Activated CD8-positive, alpha-beta T cell treated with anti-CD3 and anti-CD28 coated beads for 36 hours (primary cell): ENCODE results near the gene DYDC2. TPM values are rescaled to one million over a fixed set of nuclear protein-coding genes. Genes with fewer than 3 reads are reported as not detected.

Experiments
- ATAC-seq: fragments of 200-7000 bp; cut with Tn5 transposase; one replicate; pipeline ENCODE4 v1.10.0; 2021; ENCODE audit warnings: mild to moderate bottlenecking, moderate library complexity
- CTCF ChIA-PET: fragments of 350-600 bp; sonication (Branson Sonifier 250); formaldehyde crosslinking; loops from one replicate; lab custom pipeline; 2021; ENCODE audit warnings: antibody characterized with exemption; lab: Charles Lee
- POLR2A ChIA-PET: fragments of 350-600 bp; sonication (Branson Sonifier 250); formaldehyde crosslinking; loops from one replicate; lab custom pipeline; 2021; ENCODE audit warnings: antibody characterized with exemption; lab: Charles Lee
- DNase-seq: peaks from one replicate; pipeline ENCODE4 v3.0.0-alpha.2; 2020
- H3K27ac Mint-ChIP-seq: one replicate; pipeline ENCODE4 v1.8.0; 2021; ENCODE audit warnings: mild to moderate bottlenecking, mixed read lengths
- H3K27me3 Mint-ChIP-seq: one replicate; pipeline ENCODE4 v1.8.0; 2021; ENCODE audit warnings: mixed read lengths
- H3K36me3 Mint-ChIP-seq: one replicate; pipeline ENCODE4 v1.8.0; 2021; ENCODE audit warnings: low read depth, mixed read lengths
- H3K4me1 Mint-ChIP-seq: one replicate; pipeline ENCODE4 v1.8.0; 2021; ENCODE audit warnings: low read depth, mixed read lengths
- H3K4me3 Mint-ChIP-seq: one replicate; pipeline ENCODE4 v1.8.0; 2021; ENCODE audit warnings: mild to moderate bottlenecking, moderate library complexity, mixed read lengths
- H3K9me3 Mint-ChIP-seq: one replicate; pipeline ENCODE4 v1.8.0; 2021; ENCODE audit warnings: mixed read lengths
- intact Hi-C: fragments of 100-400 bp; cut with micrococcal nuclease; formaldehyde crosslinking; loops from one replicate; pipeline ENCODE4 v1.10.0; 2022
- total RNA-seq, 2 experiments: library from RNA; stranded (reverse); gene quantifications; one replicate each; pipeline ENCODE4 v1.2.3, GENCODE V29; 2021
- TF ChIP-seq, protein P1 (sequence below): fragments of 200-600 bp; IDR thresholded peaks from one replicate; pipeline ENCODE4 v1.8.0; 2022; ENCODE audit warnings: antibody characterized with exemption, mild to moderate bottlenecking

The DYDC2 gene
- total RNA-seq, 2 experiments from 2014 or later: 0.70 TPM; not detected in 1

DNA sequence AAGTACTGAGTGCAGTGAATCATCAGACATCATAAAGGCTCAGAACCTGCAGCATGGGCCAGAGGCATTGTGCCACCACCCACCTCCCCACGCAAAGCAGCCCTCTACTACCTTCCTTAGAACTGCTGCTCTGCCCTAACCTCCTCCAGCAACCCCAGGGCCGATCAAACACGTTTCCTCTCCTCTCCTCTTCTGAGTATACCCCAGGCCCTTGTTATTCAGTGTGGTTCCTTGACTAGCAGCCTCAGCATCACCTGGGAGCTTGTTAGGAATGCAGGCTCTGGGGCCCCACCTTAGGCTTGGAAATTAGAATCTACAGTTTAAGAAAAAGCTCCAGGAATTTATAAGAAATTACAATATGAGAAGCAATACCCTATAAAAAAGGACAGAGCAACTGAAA, 33.3 kb upstream of the DYDC2 start:
- Mint-ChIP-seq H3K4me1 (peaks cover 6% of the 10 kb centered on the region), H3K9me3 (no peaks in the 10 kb centered on the region), H3K36me3 (no peaks in the 10 kb centered on the region), H3K27me3 (no peaks in the 10 kb centered on the region), H3K27ac (no peak overlapping the region), H3K4me3 (no peak overlapping the region)
- ATAC-seq (peak; percentile 27), DNase-seq (peak; percentile 4)
- TF ChIP-seq, protein P1, sequence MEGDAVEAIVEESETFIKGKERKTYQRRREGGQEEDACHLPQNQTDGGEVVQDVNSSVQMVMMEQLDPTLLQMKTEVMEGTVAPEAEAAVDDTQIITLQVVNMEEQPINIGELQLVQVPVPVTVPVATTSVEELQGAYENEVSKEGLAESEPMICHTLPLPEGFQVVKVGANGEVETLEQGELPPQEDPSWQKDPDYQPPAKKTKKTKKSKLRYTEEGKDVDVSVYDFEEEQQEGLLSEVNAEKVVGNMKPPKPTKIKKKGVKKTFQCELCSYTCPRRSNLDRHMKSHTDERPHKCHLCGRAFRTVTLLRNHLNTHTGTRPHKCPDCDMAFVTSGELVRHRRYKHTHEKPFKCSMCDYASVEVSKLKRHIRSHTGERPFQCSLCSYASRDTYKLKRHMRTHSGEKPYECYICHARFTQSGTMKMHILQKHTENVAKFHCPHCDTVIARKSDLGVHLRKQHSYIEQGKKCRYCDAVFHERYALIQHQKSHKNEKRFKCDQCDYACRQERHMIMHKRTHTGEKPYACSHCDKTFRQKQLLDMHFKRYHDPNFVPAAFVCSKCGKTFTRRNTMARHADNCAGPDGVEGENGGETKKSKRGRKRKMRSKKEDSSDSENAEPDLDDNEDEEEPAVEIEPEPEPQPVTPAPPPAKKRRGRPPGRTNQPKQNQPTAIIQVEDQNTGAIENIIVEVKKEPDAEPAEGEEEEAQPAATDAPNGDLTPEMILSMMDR: no peak
- POLR2A ChIA-PET: no interaction called here
- CTCF ChIA-PET: interaction anchor here (0.8 to 1.6 kb wide), 2 partner anchors 10 to 14 kb away, joined by 3 read pairs; no protein-coding TSS in a partner anchor
- intact Hi-C loops: no loop called here

DNA sequence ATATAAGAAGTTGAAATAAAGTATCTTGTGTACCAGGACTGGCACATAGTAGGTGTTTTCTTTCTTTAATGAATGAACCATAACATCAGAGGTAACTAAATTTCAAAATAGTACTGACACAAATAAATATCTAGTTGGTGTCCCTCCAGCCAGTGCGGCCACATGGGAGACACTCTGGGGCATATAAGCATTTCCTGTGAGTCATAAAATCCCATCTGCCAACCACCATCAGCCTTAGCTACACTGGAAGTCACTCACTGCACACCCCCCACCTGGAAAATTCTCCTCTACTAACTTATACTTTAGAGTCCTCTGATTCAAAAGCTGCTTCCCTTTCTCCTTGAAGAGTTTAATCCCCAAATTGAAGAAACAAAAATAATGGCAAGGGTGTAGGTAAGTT, 32.5 kb upstream of the DYDC2 start:
- Mint-ChIP-seq H3K27me3 (no peaks in the 10 kb centered on the region), H3K4me3 (no peak overlapping the region), H3K9me3 (no peaks in the 10 kb centered on the region), H3K36me3 (no peaks in the 10 kb centered on the region), H3K27ac (no peak overlapping the region), H3K4me1 (peaks cover 6% of the 10 kb centered on the region)
- peak; percentile 4 for DNase-seq
- no peak for ATAC-seq
- intact Hi-C loops: no loop called here
- ChIA-PET POLR2A (no interaction called here), CTCF (interaction anchor here (1.6 kb wide), 1 partner anchor 9 kb away, joined by 3 read pairs; no protein-coding TSS in a partner anchor)
- TF ChIP-seq, protein P1: no peak

DNA sequence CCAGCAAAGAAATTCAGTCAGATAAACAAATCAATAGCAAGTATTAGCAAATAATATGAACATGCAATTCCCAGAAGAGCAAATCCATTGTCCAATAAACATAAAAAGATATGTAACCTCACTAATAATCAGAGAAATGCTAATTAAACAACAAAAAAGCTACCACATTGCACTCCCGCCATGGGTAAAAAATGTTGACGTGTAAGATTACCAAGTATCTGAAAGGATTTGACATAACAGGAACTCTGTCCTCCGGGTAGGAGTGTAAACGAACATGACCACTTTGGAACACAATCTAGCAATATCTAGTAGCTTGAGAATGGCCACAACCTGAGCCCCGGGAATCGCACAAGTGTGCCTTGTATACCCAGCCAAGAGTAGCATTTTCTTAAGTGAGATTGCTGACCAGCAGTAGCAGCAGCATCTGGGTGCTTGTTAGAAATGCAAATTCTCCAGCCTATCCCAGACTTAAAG, 31.7 kb upstream of the DYDC2 start:
- Mint-ChIP-seq H3K4me3 (no peak overlapping the region), H3K36me3 (no peaks in the 10 kb centered on the region), H3K27me3 (no peaks in the 10 kb centered on the region), H3K27ac (no peak overlapping the region), H3K4me1 (peaks cover 6% of the 10 kb centered on the region), H3K9me3 (no peaks in the 10 kb centered on the region)
- intact Hi-C loops: no loop called here
- ChIA-PET POLR2A (no interaction called here), CTCF (no interaction called here)
- TF ChIP-seq, protein P1: no peak
- ATAC-seq: no peak
- no peak for DNase-seq

DNA sequence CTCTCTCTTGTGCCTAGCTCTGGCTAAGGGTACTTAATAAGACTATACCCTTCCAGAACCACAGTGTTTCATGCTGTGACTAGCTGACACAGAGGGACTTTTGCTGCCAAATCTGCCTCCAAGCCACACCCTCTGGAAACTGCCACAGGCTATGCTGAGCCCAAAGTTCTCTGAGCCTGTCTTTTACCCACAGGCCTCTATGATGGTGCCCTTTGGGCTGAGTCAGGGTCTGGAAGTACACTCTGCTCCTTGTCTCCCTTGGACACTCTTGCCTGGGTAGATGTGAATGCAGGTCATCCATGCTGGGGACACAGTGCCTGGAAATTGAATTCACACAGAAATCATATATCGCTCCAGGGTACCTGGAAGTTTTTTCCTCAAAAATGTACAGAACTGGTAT, 22.6 kb upstream of the DYDC2 start:
- Mint-ChIP-seq H3K4me3 (no peak overlapping the region), H3K36me3 (no peaks in the 10 kb centered on the region), H3K27me3 (peaks cover 6% of the 10 kb centered on the region), H3K4me1 (no peaks in the 10 kb centered on the region), H3K9me3 (no peaks in the 10 kb centered on the region), H3K27ac (no peak overlapping the region)
- CTCF ChIA-PET: interaction anchor here (1.0 kb wide), 1 partner anchor 11 kb away, joined by 3 read pairs; no protein-coding TSS in a partner anchor
- POLR2A ChIA-PET: no interaction called here
- ATAC-seq (no peak), DNase-seq (no peak)
- intact Hi-C loops: no loop called here
- TF ChIP-seq, protein P1: no peak

DNA sequence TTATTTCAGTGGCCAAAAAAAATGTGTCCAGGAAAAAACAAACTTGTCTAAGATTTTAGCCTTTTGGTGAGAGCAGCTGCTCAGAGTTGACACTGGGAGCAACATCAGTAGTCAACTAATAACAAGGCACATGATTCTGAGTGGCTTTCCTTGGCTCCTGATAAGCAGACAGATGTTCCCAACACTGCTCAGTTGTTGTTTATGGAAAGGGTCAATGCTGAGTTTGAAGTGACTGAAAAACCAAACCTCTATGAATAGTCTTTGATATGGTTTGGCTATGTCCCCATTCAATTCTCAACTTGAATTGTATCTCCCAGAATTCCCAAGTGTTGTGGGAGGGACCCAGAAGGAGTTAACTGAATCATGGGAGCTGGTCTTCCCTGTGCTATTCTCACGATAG, 12.3 kb upstream of the DYDC2 start:
- Mint-ChIP-seq H3K4me3 (no peak overlapping the region), H3K27ac (no peak overlapping the region), H3K4me1 (no peaks in the 10 kb centered on the region), H3K9me3 (no peaks in the 10 kb centered on the region), H3K36me3 (no peaks in the 10 kb centered on the region), H3K27me3 (peaks cover 5% of the 10 kb centered on the region)
- ChIA-PET POLR2A (no interaction called here), CTCF (interaction anchor here (1.2 kb wide), 1 partner anchor 39 kb away, joined by 3 read pairs; no protein-coding TSS in a partner anchor)
- DNase-seq: no peak
- TF ChIP-seq, protein P1: no peak
- ATAC-seq: no peak
- intact Hi-C loops: no loop called here
